ENCODE data around the gene CSN2. TPM values are rescaled to one million over a fixed set of nuclear protein-coding genes. Genes with fewer than 3 reads are reported as not detected.

CSN2 gene
- total and polyA plus RNA-seq, 10 of the 15 experiments (the other 5 are each of a cell fraction or from before 2014, with no cell fraction given): not detected

- CTCF ChIA-PET: no interaction called here
- SMC1A ChIA-PET (ENCODE audit: uncharacterized antibody, unreplicated experiment): no interaction called here
- POLR2A ChIA-PET: no interaction called here
- Histone ChIP-seq H3K9me3 (replicated peaks; ENCODE audit: control insufficient read depth, insufficient read depth, low read length) (no peaks in the 10 kb centered on the region), H3K36me3 (ENCODE audit: control insufficient read depth in 2 of 2, insufficient read depth in 2 of 2, low read length in 1 of 2) (no peaks in the 10 kb centered on the region), H3K4me1 (ENCODE audit: control insufficient read depth, insufficient read depth, low read length) (no peaks in the 10 kb centered on the region), H3K9ac (ENCODE audit: control insufficient read depth, insufficient read depth, low read length) (no peak overlapping the region), H3K4me3 (no peak overlapping the region), H2AFZ (ENCODE audit: control insufficient read depth, low read depth, low read length) (no peak overlapping the region), H3K79me2 (ENCODE audit: control insufficient read depth, insufficient read depth, low read length) (no peaks in the 10 kb centered on the region), H3K27ac (ENCODE audit: control insufficient read depth, insufficient read depth) (no peak overlapping the region), H4K20me1 (ENCODE audit: control insufficient read depth, insufficient read depth) (no peaks in the 10 kb centered on the region), H3K4me2 (ENCODE audit: control insufficient read depth, insufficient read depth) (no peak overlapping the region), H3K27me3 (replicated peaks in 1 of 2; ENCODE audit: control insufficient read depth in 2 of 2, insufficient read depth in 2 of 2, low read length in 1 of 2) (no peaks in the 10 kb centered on the region)
- FAIRE-seq (no peak), ATAC-seq (no peak), DNase-seq (ENCODE audit: low read depth, low spot score) (no peak)
- TF ChIP-seq SUZ12 (IDR thresholded peaks at IDR 0.05; ENCODE audit: unreplicated experiment) (no peak), ZNF217 (IDR thresholded peaks at IDR 0.05) (no peak), EZH2 (IDR thresholded peaks at IDR 0.05; ENCODE audit: borderline replicate concordance, control insufficient read depth, low read depth, low read length) (no peak), SREBF2 (IDR thresholded peaks at IDR 0.05; ENCODE audit: low read length) (no peak), TARDBP (IDR thresholded peaks at IDR 0.05; ENCODE audit: borderline replicate concordance) (no peak), FOS (IDR thresholded peaks at IDR 0.05; ENCODE audit: borderline replicate concordance, extremely low read depth, insufficient read length) (no peak), MEF2B (IDR thresholded peaks at IDR 0.05; ENCODE audit: partially characterized antibody, poor library complexity, severe bottlenecking) (no peak), ELK1 (IDR thresholded peaks at IDR 0.05; ENCODE audit: low read depth, low read length) (no peak), EP300 (IDR thresholded peaks at IDR 0.05; ENCODE audit: borderline replicate concordance in 1 of 2, control insufficient read depth in 1 of 2, low read depth in 2 of 2, low read length in 2 of 2) (no peak), NFXL1 (IDR thresholded peaks at IDR 0.05; ENCODE audit: borderline replicate concordance) (no peak)
- intact Hi-C loops (cut with micrococcal nuclease; ENCODE audit: unreplicated experiment): no loop called here
- WGBS (ENCODE audit: insufficient coverage, insufficient replicate concordance, low lambda C conversion rate, missing lambda C conversion rate): 32% methylated on average over 5 of the region's 5 CpGs
- no TSS peak for BruUV-seq (replicated peaks)
- in situ Hi-C loops (cut with MboI): no loop called here
- RAD21 ChIA-PET (ENCODE audit: unreplicated experiment): no interaction called here
These were observed 29.3 kb upstream of the CSN2 start for GRCh38 chr4:69994782-69995181.

All from GM12878 (cell line).